HCT116 (cell line): ENCODE measurements around the gene LIMS2. TPM values are rescaled to one million over a fixed set of nuclear protein-coding genes. Genes with fewer than 3 reads are reported as not detected.

Source experiments
- ATAC-seq: fragments of 200-7000 bp; cut with Tn5 transposase; 2 replicates; pipeline ENCODE4 v1.9.1; 2020; ENCODE audit warnings: mild to moderate bottlenecking, moderate library complexity
- BruUV-seq: library from RNA; stranded (reverse); fragments of 400-500 nt; replicated peaks from 2 replicates; lab custom pipeline; 2021; lab: Mats Ljungman, UMichigan
- CTCF ChIA-PET: fragments of 300-600 bp; sonication (Branson Sonifier 250); formaldehyde crosslinking; loops from one replicate; lab custom pipeline; 2021; ENCODE audit warnings: antibody characterized with exemption; lab: Charles Lee
- POLR2A ChIA-PET: fragments of 300-600, 350-600 bp; sonication (Branson Sonifier 250); formaldehyde crosslinking; loops from one replicate; lab custom pipeline; 2021; ENCODE audit warnings: antibody characterized with exemption; lab: Charles Lee
- RAD21 ChIA-PET, 2 experiments: fragments of 300-600 bp; sonication (Branson Sonifier 250); formaldehyde crosslinking; loops; one replicate each; lab custom pipeline; 2023; ENCODE audit warnings: low total read pairs in 2 of 2; ENCODE audit not compliant: uncharacterized antibody in 2 of 2, unreplicated experiment in 2 of 2, low non-redundant PET in 1 of 2; lab: Charles Lee
- DNase-seq: peaks from one replicate; pipeline ENCODE4 v3.0.0-alpha.2; 2010; ENCODE audit warnings: low read depth, low spot score
- H2AFZ ChIP-seq: fragments of 200-600 bp; shearing (Covaris generic), sonication (generic); 2 replicates; pipeline ENCODE4 v1.6.1; 2017; ENCODE audit warnings: low read depth, mixed run types, mixed read lengths, antibody characterized with exemption, low read length; ENCODE audit not compliant: poor library complexity, severe bottlenecking
- H3K27ac ChIP-seq: 2 replicates; pipeline ENCODE4 v1.5.1; 2012; ENCODE audit warnings: low read depth, low read length
- H3K27me3 ChIP-seq: fragments of 200-600 bp; sonication (generic); 2 replicates; pipeline ENCODE4 v1.6.1; 2016; ENCODE audit warnings: mixed run types, low read length, mixed read lengths; ENCODE audit not compliant: insufficient read depth
- H3K36me3 ChIP-seq, 2 experiments: fragments of 200-500 bp in 1 of 2; fragments of 200-600 bp in 1 of 2; sonication (Bioruptor generic) in 1 of 2; sonication (generic) in 1 of 2; 2 replicates each; pipeline versions ENCODE4 v1.5.1 to v1.6.1; 2014 to 2016; ENCODE audit warnings: low read length in 2 of 2, inconsistent platforms in 1 of 2, mixed read lengths in 1 of 2, mixed run types in 1 of 2; ENCODE audit not compliant: insufficient read depth in 2 of 2, control insufficient read depth in 1 of 2
- H3K4me1 ChIP-seq, 2 experiments: fragments of 200-600 bp in 1 of 2; sonication (generic) in 1 of 2; 2 replicates each; pipeline versions ENCODE4 v1.5.1 to v1.6.1; 2012 to 2017; ENCODE audit warnings: low read length in 2 of 2, inconsistent platforms in 1 of 2, mild to moderate bottlenecking in 1 of 2, mixed read lengths in 1 of 2, mixed run types in 1 of 2, moderate library complexity in 1 of 2; ENCODE audit not compliant: insufficient read depth in 2 of 2, control insufficient read depth in 1 of 2
- H3K4me2 ChIP-seq: fragments of 200-600 bp; sonication (generic); 2 replicates; pipeline ENCODE4 v1.6.1; 2017; ENCODE audit warnings: mixed run types, low read length, mixed read lengths
- H3K4me3 ChIP-seq, 2 experiments: fragments of 200-600 bp in 1 of 2; sonication (generic) in 1 of 2; replicated peaks in 1 of 2; 2 replicates each; pipeline ENCODE4 v1.5.1; 2011 to 2016; ENCODE audit warnings: low read length in 2 of 2, control low read depth in 1 of 2, low read depth in 1 of 2, mild to moderate bottlenecking in 1 of 2, mixed read lengths in 1 of 2, mixed run types in 1 of 2
- H3K79me2 ChIP-seq: fragments of 200-600 bp; sonication (generic); 2 replicates; pipeline ENCODE4 v1.6.1; 2017; ENCODE audit warnings: mild to moderate bottlenecking, mixed run types, low read length, moderate library complexity, mixed read lengths; ENCODE audit not compliant: insufficient read depth
- H3K9ac ChIP-seq: fragments of 200-600 bp; sonication (generic); 2 replicates; pipeline ENCODE4 v1.6.1; 2016; ENCODE audit warnings: low read length, mixed read lengths
- H3K9me2 ChIP-seq: fragments of 200-600 bp; sonication (generic), shearing (Covaris generic); 2 replicates; pipeline ENCODE4 v1.6.1; 2017; ENCODE audit warnings: mixed run types, mild to moderate bottlenecking, moderate library complexity; ENCODE audit not compliant: insufficient read depth
- H3K9me3 ChIP-seq, 2 experiments: fragments of 200-500 bp in 1 of 2; fragments of 200-600 bp in 1 of 2; sonication (Bioruptor generic) in 1 of 2; sonication (generic) in 1 of 2; 2 replicates each; pipeline ENCODE4 v1.6.1; 2014 to 2017; ENCODE audit warnings: low read length in 2 of 2, mixed read lengths in 2 of 2, inconsistent platforms in 1 of 2, low read depth in 1 of 2, mild to moderate bottlenecking in 1 of 2, mixed run types in 1 of 2, moderate library complexity in 1 of 2; ENCODE audit not compliant: control insufficient read depth in 1 of 2, insufficient read depth in 1 of 2
- H4K20me1 ChIP-seq: fragments of 200-600 bp; sonication (generic), shearing (Covaris generic); 2 replicates; pipeline ENCODE4 v1.6.1; 2017; ENCODE audit warnings: mixed run types, mild to moderate bottlenecking, moderate library complexity; ENCODE audit not compliant: insufficient read depth
- CBX3 ChIP-seq: IDR thresholded peaks from 2 replicates; pipeline ENCODE4 v1.6.1; 2012; ENCODE audit warnings: low read depth
- EGR1 ChIP-seq: IDR thresholded peaks from 2 replicates; pipeline ENCODE4 v1.6.1; 2012; ENCODE audit warnings: low read depth
- EZH2phosphoT487 ChIP-seq: fragments of 200-600 bp; IDR thresholded peaks from 2 replicates; pipeline ENCODE4 v1.6.1; 2018; ENCODE audit warnings: antibody characterized with exemption, borderline replicate concordance
- POLR2A ChIP-seq: IDR thresholded peaks from 2 replicates; pipeline ENCODE4 v1.7.0; 2011; ENCODE audit warnings: borderline replicate concordance; ENCODE audit not compliant: insufficient read depth, insufficient read length; ENCODE audit errors: extremely low read depth
- POLR2AphosphoS5 ChIP-seq: IDR thresholded peaks from 2 replicates; pipeline ENCODE4 v1.6.1; 2011; ENCODE audit warnings: mild to moderate bottlenecking, low read depth, low read length, moderate library complexity
- SP1 ChIP-seq: IDR thresholded peaks from 2 replicates; pipeline ENCODE4 v1.6.1; 2012; ENCODE audit warnings: low read depth
- ZFX ChIP-seq: fragments of 450-650 bp; IDR thresholded peaks from 2 replicates; pipeline ENCODE4 v1.6.1; 2017
- intact Hi-C: fragments of 100-400 bp; cut with micrococcal nuclease; formaldehyde crosslinking; loops from 2 replicates; pipeline ENCODE4 v1.10.0; 2022
- total RNA-seq: library from RNA; stranded (reverse); gene quantifications from one replicate; pipeline ENCODE4 v1.2.1, GENCODE V29; 2021; ENCODE audit not compliant: unreplicated experiment
- TF ChIP-seq, protein P1 (sequence below): IDR thresholded peaks from 2 replicates; pipeline ENCODE4 v1.6.1; 2012
- TF ChIP-seq, protein P2 (sequence below): IDR thresholded peaks from 2 replicates; pipeline ENCODE4 v1.6.1; 2012

Gene LIMS2
- total RNA-seq, 1 experiment from 2014 or later = 3.7 TPM

DNA sequence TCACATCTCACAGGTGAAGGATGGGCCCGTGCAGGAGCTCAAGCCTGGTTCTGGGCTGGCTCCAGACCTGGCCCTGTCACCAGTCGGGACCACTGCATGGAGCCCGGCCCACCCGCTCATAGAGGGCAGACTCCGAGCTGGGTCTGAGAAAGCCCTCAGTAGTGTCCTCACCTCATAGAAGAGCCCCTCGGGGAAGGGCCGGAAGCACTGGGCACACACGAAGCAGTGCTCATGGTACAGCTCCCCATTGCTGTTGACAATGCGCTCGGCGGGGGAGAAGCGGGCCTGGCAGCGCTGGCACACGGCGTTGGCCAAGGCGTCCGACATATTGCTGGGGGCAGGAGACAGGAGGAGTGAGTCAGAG, 18.1 kb downstream of the LIMS2 start:
- Histone ChIP-seq H3K79me2 (no peaks in the 10 kb centered on the region), H3K4me1 (peaks cover 0 to 8% of the 10 kb centered on the region in 2 experiments; a peak in 1 of 4 replicates), H3K4me2 (no peak overlapping the region), H3K9me3 (no peaks in the 10 kb centered on the region; a peak in 1 of 4 replicates), H4K20me1 (no peaks in the 10 kb centered on the region), H3K9me2 (no peaks in the 10 kb centered on the region), H3K27me3 (no peaks in the 10 kb centered on the region), H3K27ac (no peak overlapping the region), H3K36me3 (no peaks in the 10 kb centered on the region), H3K9ac (no peak overlapping the region), H2AFZ (no peak overlapping the region), H3K4me3 (no peak overlapping the region)
- TF ChIP-seq ZFX (no peak), POLR2A (no peak), EZH2phosphoT487 (no peak), SP1 (no peak)
- TF ChIP-seq, protein P1, sequence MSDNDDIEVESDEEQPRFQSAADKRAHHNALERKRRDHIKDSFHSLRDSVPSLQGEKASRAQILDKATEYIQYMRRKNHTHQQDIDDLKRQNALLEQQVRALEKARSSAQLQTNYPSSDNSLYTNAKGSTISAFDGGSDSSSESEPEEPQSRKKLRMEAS = no peak
- DNase-seq (no peak), ATAC-seq (no peak)
- intact Hi-C loops = no loop called here
- RAD21 ChIA-PET = no interaction called here
- CTCF ChIA-PET = no interaction called here
- no TSS peak for BruUV-seq
- POLR2A ChIA-PET = no interaction called here

DNA sequence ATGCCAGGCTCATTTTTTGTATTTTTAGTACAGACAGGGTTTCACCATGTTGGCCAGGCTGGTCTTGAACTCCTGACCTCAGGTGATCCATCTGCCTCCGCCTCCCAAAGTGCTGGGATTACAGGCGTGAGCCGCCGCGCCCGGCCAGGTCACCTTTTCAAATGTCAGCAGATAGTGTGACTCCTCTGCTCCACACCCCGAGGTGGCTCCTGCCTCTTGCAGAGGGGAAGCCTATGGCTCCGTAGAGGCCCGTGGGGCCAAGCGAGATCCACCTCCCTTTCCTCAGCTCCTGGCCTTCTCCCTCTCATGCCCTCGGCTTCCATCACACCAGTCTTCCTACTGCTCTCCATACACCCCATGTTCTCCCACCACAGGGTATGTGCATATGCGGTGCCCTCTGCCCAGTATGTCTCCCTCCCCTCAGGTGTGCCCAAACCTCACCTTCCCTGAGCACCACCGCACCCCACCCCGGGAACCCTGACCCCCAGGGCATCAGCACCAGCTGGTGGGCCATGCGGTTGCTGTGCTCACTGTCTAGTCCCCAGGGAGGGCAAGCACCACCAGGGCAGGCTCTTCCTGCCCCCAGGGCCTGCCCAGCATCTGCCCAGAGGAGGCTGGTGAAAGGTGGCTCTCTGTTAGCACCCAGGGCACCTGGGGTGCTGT, 18.6 kb downstream of the LIMS2 start:
- no TSS peak for BruUV-seq
- Histone ChIP-seq H3K4me1 (peaks cover 0 to 3% of the 10 kb centered on the region in 2 experiments; a peak in 1 of 4 replicates), H3K36me3 (no peaks in the 10 kb centered on the region), H3K4me2 (no peak overlapping the region), H3K9me2 (no peaks in the 10 kb centered on the region), H2AFZ (no peak overlapping the region), H3K27ac (no peak overlapping the region), H3K9ac (no peak overlapping the region), H3K9me3 (no peaks in the 10 kb centered on the region; a peak in 1 of 4 replicates), H3K27me3 (no peaks in the 10 kb centered on the region), H3K4me3 (no peak overlapping the region), H4K20me1 (no peaks in the 10 kb centered on the region), H3K79me2 (no peaks in the 10 kb centered on the region)
- ChIA-PET POLR2A (no interaction called here), RAD21 (no interaction called here), CTCF (no interaction called here)
- no peak for TF ChIP-seq POLR2AphosphoS5
- TF ChIP-seq CBX3 = no peak
- TF ChIP-seq, protein P2, sequence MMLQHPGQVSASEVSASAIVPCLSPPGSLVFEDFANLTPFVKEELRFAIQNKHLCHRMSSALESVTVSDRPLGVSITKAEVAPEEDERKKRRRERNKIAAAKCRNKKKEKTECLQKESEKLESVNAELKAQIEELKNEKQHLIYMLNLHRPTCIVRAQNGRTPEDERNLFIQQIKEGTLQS = no peak
- no peak for TF ChIP-seq EGR1
- intact Hi-C loops = no loop called here
- ATAC-seq (no peak), DNase-seq (no peak)
